Measurements from ENCODE around the gene RWDD3.

- TF ChIP-seq ZNF561 (tag by site-specific recombination; IDR thresholded peaks at IDR 0.05; ENCODE audit: borderline replicate concordance), result no peak
- TF ChIP-seq HOXA7 (CRISPR knock-in tag; IDR thresholded peaks at IDR 0.05; ENCODE audit: borderline replicate concordance), result no peak
- no peak for TF ChIP-seq CTCF (tag by site-specific recombination; IDR thresholded peaks at IDR 0.05)
- TF ChIP-seq ZNF600 (tag by site-specific recombination; IDR thresholded peaks at IDR 0.05), result no peak
- no peak for TF ChIP-seq REST (tag by site-specific recombination; IDR thresholded peaks at IDR 0.05)
- no peak for TF ChIP-seq ZNF174 (tag by site-specific recombination; IDR thresholded peaks at IDR 0.05)
- TF ChIP-seq ZNF114 (tag by site-specific recombination; IDR thresholded peaks at IDR 0.05), result no peak
- TF ChIP-seq PATZ1 (tag by site-specific recombination; IDR thresholded peaks at IDR 0.05), result no peak
- TF ChIP-seq ZNF324 (tag by site-specific recombination; IDR thresholded peaks at IDR 0.05), result no peak
- TF ChIP-seq ZNF221 (tag by site-specific recombination; IDR thresholded peaks at IDR 0.05; ENCODE audit: borderline replicate concordance), result no peak
- TF ChIP-seq ZNF133 (tag by site-specific recombination; IDR thresholded peaks at IDR 0.05), result no peak
These were observed 3.2 kb upstream of the RWDD3 start for GRCh38 chr1:95230768-95231191.
